ENCODE results near the gene TUBGCP3. TPM values are rescaled to one million over a fixed set of nuclear protein-coding genes. Genes with fewer than 3 reads are reported as not detected.
"Not testable (repeated sequence)": the region's sequence is repeated elsewhere in the genome, so short reads cannot be mapped to it uniquely, and the experiment has no call there.

The TUBGCP3 gene
- total RNA-seq, 2 donors from 2014 or later, result 24.9 to 39.4 TPM

- Histone ChIP-seq H3K27me3 (no peaks in the 10 kb centered on the region), H3K36me3 (no peaks in the 10 kb centered on the region), H3K27ac (no peak overlapping the region), H3K9me3 (no peaks in the 10 kb centered on the region), H3K4me3 (no peak overlapping the region), H3K4me1 (no peaks in the 10 kb centered on the region), H3K9ac (ENCODE audit: low read depth in 2 of 2, low read length in 2 of 2) (no peak overlapping the region)
- no peak for TF ChIP-seq CTCF (IDR thresholded peaks at IDR 0.05)
- DNase-seq, result no peak
- intact Hi-C loops (cut with DNase I), result no loop called here
These were observed 41.2 kb upstream of the TUBGCP3 start for GRCh38 chr13:112629161-112629560.

GRCh38 chr13:112627613-112628012 lies 39.7 kb upstream of the TUBGCP3 start:
- H3K27me3 ChIP-seq; H3K36me3 ChIP-seq; H3K4me3 ChIP-seq; H3K9me3 ChIP-seq; DNase-seq; H3K4me1 ChIP-seq; H3K27ac ChIP-seq; intact Hi-C loops (cut with DNase I); H3K9ac ChIP-seq (ENCODE audit: low read depth in 2 of 2, low read length in 2 of 2): not testable (repeated sequence)

- intact Hi-C loops (cut with DNase I), result no loop called here
- Histone ChIP-seq H3K27me3 (no peaks in the 10 kb centered on the region), H3K4me1 (no peaks in the 10 kb centered on the region), H3K36me3 (no peaks in the 10 kb centered on the region), H3K9me3 (no peaks in the 10 kb centered on the region), H3K9ac (ENCODE audit: low read depth in 2 of 2, low read length in 2 of 2) (no peak overlapping the region), H3K4me3 (no peak overlapping the region), H3K27ac (no peak overlapping the region)
- no peak for TF ChIP-seq CTCF (IDR thresholded peaks at IDR 0.05)
- no peak for DNase-seq
These were observed 39.2 kb upstream of the TUBGCP3 start for GRCh38 chr13:112627161-112627560.

GRCh38 chr13:112626761-112627160 lies 38.8 kb upstream of the TUBGCP3 start:
- intact Hi-C loops (cut with DNase I), result no loop called here
- Histone ChIP-seq H3K27ac (no peak overlapping the region), H3K9me3 (no peaks in the 10 kb centered on the region), H3K27me3 (no peaks in the 10 kb centered on the region), H3K9ac (ENCODE audit: low read depth in 2 of 2, low read length in 2 of 2) (no peak overlapping the region), H3K4me1 (no peaks in the 10 kb centered on the region), H3K36me3 (no peaks in the 10 kb centered on the region), H3K4me3 (no peak overlapping the region)
- DNase-seq, result no peak
- no peak for TF ChIP-seq CTCF (IDR thresholded peaks at IDR 0.05)

GRCh38 chr13:112626124-112626523 lies 38.2 kb upstream of the TUBGCP3 start:
- no peak for DNase-seq
- H3K27me3 ChIP-seq, result no peaks in the 10 kb centered on the region
- no peaks in the 10 kb centered on the region for H3K36me3 ChIP-seq
- H3K9ac ChIP-seq (ENCODE audit: low read depth in 2 of 2, low read length in 2 of 2), result no peak overlapping the region
- TF ChIP-seq CTCF (IDR thresholded peaks at IDR 0.05), result no peak
- no peak overlapping the region for H3K27ac ChIP-seq
- no peaks in the 10 kb centered on the region for H3K9me3 ChIP-seq
- no peak overlapping the region for H3K4me3 ChIP-seq
- intact Hi-C loops (cut with DNase I), result no loop called here
- no peaks in the 10 kb centered on the region for H3K4me1 ChIP-seq

GRCh38 chr13:112625698-112626097 lies 37.7 kb upstream of the TUBGCP3 start:
- Histone ChIP-seq H3K36me3 (no peaks in the 10 kb centered on the region), H3K9me3 (no peaks in the 10 kb centered on the region), H3K4me1 (no peaks in the 10 kb centered on the region), H3K27ac (no peak overlapping the region), H3K9ac (ENCODE audit: low read depth in 2 of 2, low read length in 2 of 2) (no peak overlapping the region), H3K27me3 (no peaks in the 10 kb centered on the region), H3K4me3 (no peak overlapping the region)
- TF ChIP-seq CTCF (IDR thresholded peaks at IDR 0.05), result no peak
- intact Hi-C loops (cut with DNase I), result no loop called here
- DNase-seq, result no peak

Measured in colonic mucosa (tissue), 4 donors.